ENCODE data around the gene CLEC7A.

CLEC7A gene

GRCh38 chr12:10070380-10070779 is 59.6 kb downstream of the CLEC7A start:
- no peak for DNase-seq (ENCODE audit: extremely low read depth, insufficient read length)
- TF ChIP-seq CTCF (IDR thresholded peaks at IDR 0.05; ENCODE audit: insufficient read depth, low read length, poor library complexity, severe bottlenecking), result no peak
- Histone ChIP-seq H3K36me3 (ENCODE audit: control insufficient read depth, insufficient read depth, low read length) (no peaks in the 10 kb centered on the region), H3K4me3 (replicated peaks; ENCODE audit: low read depth, low read length) (no peak overlapping the region), H3K27me3 (replicated peaks; ENCODE audit: control insufficient read depth, insufficient read depth, low read length) (no peaks in the 10 kb centered on the region)

- no peak for TF ChIP-seq CTCF (IDR thresholded peaks at IDR 0.05; ENCODE audit: insufficient read depth, low read length, poor library complexity, severe bottlenecking)
- DNase-seq (ENCODE audit: extremely low read depth, insufficient read length), result no peak
- H3K27me3 ChIP-seq (replicated peaks; ENCODE audit: control insufficient read depth, insufficient read depth, low read length), result no peaks in the 10 kb centered on the region
- no peaks in the 10 kb centered on the region for H3K36me3 ChIP-seq (ENCODE audit: control insufficient read depth, insufficient read depth, low read length)
- no peak overlapping the region for H3K4me3 ChIP-seq (replicated peaks; ENCODE audit: low read depth, low read length)
Observed at GRCh38 chr12:10069976-10070375, 60.0 kb downstream of the CLEC7A start.

- H3K27me3 ChIP-seq (replicated peaks; ENCODE audit: control insufficient read depth, insufficient read depth, low read length), result no peaks in the 10 kb centered on the region
- no peak for TF ChIP-seq CTCF (IDR thresholded peaks at IDR 0.05; ENCODE audit: insufficient read depth, low read length, poor library complexity, severe bottlenecking)
- no peaks in the 10 kb centered on the region for H3K36me3 ChIP-seq (ENCODE audit: control insufficient read depth, insufficient read depth, low read length)
- DNase-seq (ENCODE audit: extremely low read depth, insufficient read length), result no peak
- H3K4me3 ChIP-seq (replicated peaks; ENCODE audit: low read depth, low read length), result no peak overlapping the region
Observed at GRCh38 chr12:10069099-10069498, 60.9 kb downstream of the CLEC7A start.

GRCh38 chr12:10068644-10069043 is 61.4 kb downstream of the CLEC7A start:
- no peaks in the 10 kb centered on the region for H3K36me3 ChIP-seq (ENCODE audit: control insufficient read depth, insufficient read depth, low read length)
- no peak overlapping the region for H3K4me3 ChIP-seq (replicated peaks; ENCODE audit: low read depth, low read length)
- no peaks in the 10 kb centered on the region for H3K27me3 ChIP-seq (replicated peaks; ENCODE audit: control insufficient read depth, insufficient read depth, low read length)
- no peak for TF ChIP-seq CTCF (IDR thresholded peaks at IDR 0.05; ENCODE audit: insufficient read depth, low read length, poor library complexity, severe bottlenecking)
- DNase-seq (ENCODE audit: extremely low read depth, insufficient read length), result no peak

- no peak overlapping the region for H3K4me3 ChIP-seq (replicated peaks; ENCODE audit: low read depth, low read length)
- no peaks in the 10 kb centered on the region for H3K36me3 ChIP-seq (ENCODE audit: control insufficient read depth, insufficient read depth, low read length)
- no peak for DNase-seq (ENCODE audit: extremely low read depth, insufficient read length)
- TF ChIP-seq CTCF (IDR thresholded peaks at IDR 0.05; ENCODE audit: insufficient read depth, low read length, poor library complexity, severe bottlenecking), result no peak
- H3K27me3 ChIP-seq (replicated peaks; ENCODE audit: control insufficient read depth, insufficient read depth, low read length), result no peaks in the 10 kb centered on the region
Observed at GRCh38 chr12:10067942-10068341, 62.1 kb downstream of the CLEC7A start.

GRCh38 chr12:10067264-10067663 is 62.7 kb downstream of the CLEC7A start:
- no peak overlapping the region for H3K4me3 ChIP-seq (replicated peaks; ENCODE audit: low read depth, low read length)
- DNase-seq (ENCODE audit: extremely low read depth, insufficient read length), result no peak
- H3K27me3 ChIP-seq (replicated peaks; ENCODE audit: control insufficient read depth, insufficient read depth, low read length), result no peaks in the 10 kb centered on the region
- no peak for TF ChIP-seq CTCF (IDR thresholded peaks at IDR 0.05; ENCODE audit: insufficient read depth, low read length, poor library complexity, severe bottlenecking)
- H3K36me3 ChIP-seq (ENCODE audit: control insufficient read depth, insufficient read depth, low read length), result no peaks in the 10 kb centered on the region

All from GM06990 (cell line).